COLO668 (cell line): ENCODE results near the gene LAP3.

ENCODE experiments used
- DNase-seq: peaks from one replicate; lab custom pipeline; 2025; ENCODE audit not compliant: unreplicated experiment; lab: John Stamatoyannopoulos, UW

Gene LAP3

DNA sequence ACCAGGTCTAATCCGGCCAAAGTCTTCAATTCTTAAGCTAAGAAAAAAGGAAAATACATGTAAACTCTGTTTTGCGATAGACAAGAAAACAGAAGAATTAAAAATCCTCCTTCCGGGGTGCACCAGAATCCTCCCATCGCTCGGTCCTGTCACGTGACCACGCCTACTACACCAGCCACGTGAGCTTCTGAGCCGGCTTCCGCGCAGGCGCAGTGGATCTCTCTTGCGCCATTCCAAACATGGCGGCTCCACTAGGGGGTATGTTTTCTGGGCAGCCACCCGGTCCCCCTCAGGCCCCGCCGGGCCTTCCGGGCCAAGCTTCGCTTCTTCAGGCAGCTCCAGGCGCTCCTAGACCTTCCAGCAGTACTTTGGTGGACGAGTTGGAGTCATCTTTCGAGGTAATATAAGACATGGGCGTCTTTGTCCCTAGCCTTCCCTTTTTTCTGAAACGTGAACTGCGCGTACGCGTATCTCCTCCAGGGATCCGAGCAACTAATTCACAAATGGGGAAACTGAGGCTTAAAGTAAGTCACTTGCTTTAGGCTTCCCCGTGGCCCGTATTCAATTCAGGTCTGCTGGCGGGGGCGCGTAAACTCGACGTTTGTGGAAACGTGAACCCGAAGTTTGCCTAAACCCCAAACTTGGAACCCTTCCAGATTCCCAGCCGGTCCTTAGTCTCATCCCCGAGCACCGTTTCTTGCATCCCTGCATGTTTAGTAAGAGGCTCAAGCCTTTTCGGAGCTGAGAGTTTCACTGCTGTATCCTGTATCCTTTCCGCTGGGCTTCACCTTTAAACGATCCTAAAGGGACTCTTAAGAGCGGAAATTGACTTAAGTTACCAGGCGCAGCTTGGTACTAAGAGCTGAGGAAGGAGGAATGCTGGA, 37.7 kb downstream of the LAP3 start, which contains the start of gene MED28:
MED28 (plus strand) TSS at position 226 of the 884 bp plus-strand sequence; CDS start at position 240, 14 bp downstream.
- DNase-seq = peak; percentile 95

DNA sequence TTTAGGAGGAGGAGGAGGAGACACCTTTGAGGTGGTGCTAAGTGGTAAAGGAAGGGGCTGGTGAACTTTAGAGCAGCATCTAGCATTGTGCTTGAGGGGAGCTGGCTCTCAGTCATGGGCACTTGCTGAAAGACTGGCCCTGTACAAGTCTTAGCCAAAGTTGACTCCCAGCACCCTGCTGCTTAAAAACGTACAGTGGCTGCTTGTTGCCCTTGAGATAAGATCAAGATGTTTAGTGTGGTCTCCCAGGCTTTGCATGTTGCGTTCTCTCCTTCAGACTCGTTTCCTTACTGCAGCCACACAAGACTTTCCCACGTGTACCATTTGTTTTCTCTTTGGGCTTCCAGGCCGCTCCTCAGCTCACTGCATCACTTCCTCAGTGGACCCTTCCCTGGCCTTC, 39.3 kb downstream of the LAP3 start:
- DNase-seq = no peak

DNA sequence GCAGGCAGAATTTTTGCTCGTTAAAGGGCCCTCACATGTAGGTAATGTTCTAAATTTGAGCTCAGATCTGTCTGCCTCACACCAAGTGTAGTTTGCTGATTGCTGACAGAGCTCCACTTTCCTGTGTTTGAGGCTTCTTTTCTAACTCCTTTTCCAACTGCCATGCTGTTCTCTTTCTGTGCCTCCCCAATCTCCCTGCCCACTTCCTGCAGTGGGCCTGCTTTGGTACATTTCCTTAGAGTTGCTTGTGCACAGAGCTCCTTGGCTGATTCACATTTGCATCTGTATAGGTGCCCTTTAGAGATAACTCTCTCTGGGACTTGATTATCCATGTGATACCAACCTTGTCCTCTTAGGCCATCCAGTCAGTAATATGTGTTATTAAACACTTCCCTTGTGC, 41.9 kb downstream of the LAP3 start:
- DNase-seq = no peak

GRCh38 chr4:17619416-17620105, 42.6 kb downstream of the LAP3 start:
- no peak for DNase-seq

DNA sequence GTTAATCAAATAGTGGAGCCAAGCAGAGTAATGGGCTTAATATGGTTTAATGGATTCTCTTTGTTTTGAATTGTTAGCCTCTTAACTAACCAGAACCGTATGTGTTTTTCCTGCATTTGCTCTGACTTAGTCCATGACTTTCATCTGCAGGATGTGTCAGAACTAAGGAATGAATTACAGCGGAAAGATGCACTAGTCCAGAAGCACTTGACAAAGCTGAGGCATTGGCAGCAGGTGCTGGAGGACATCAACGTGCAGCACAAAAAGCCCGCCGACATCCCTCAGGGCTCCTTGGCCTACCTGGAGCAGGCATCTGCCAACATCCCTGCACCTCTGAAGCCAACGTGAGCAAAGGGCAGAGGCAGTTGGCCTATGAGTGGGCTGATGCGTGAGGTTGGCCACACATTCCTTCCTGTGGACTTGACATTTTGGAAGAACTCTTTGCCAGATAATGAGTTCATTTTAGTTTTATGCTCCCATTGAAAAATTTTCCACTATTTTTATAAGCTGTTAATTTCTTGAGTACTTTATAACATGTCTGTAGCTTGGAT, 46.5 kb downstream of the LAP3 start:
- DNase-seq = no peak

- no peak for DNase-seq
Observed at GRCh38 chr4:17624821-17625220, 47.8 kb downstream of the LAP3 start.

GRCh38 chr4:17630228-17630627, 53.2 kb downstream of the LAP3 start:
- DNase-seq = no peak

DNA sequence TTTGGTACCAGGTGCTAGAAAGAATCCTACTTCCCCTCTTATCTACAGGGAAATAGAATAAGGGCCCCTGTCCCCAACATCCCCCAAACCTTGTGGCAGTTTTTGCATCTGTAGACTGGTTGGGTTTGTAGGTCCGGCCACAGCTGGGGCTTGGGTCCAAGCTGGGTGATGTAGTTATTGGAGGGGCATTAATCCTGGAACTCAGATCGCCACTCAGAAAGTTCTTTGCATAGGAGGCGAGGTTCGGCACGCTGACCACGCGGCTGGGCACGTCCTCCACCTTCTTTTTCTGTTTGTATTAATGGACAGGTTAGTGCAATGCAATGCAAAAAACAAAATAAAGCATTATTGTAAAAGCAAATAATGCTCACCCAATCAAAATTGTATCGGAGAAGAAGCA, 56.6 kb downstream of the LAP3 start:
- no peak for DNase-seq

DNA sequence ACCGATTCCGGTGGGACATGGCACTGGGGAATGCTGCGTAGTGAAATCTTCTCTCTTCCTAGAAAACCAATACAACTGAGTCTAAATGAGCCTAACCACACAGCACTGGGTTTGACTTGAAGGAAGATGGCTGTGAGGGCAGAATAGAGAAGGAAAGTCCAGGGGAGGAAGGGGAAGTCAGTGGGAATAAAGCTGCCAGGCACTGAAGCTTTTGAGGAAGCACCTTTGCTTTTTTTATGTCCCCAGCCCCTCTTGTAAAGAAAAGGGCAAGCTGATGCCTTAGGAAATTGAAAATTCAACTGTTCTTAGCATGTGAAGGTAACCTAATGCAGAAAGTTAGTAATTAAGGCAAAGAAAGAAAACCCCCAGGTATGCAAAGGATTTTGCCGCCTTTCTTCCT, 58.1 kb downstream of the LAP3 start:
- no peak for DNase-seq

GRCh38 chr4:17636341-17636695, 59.3 kb downstream of the LAP3 start:
- no peak for DNase-seq

DNA sequence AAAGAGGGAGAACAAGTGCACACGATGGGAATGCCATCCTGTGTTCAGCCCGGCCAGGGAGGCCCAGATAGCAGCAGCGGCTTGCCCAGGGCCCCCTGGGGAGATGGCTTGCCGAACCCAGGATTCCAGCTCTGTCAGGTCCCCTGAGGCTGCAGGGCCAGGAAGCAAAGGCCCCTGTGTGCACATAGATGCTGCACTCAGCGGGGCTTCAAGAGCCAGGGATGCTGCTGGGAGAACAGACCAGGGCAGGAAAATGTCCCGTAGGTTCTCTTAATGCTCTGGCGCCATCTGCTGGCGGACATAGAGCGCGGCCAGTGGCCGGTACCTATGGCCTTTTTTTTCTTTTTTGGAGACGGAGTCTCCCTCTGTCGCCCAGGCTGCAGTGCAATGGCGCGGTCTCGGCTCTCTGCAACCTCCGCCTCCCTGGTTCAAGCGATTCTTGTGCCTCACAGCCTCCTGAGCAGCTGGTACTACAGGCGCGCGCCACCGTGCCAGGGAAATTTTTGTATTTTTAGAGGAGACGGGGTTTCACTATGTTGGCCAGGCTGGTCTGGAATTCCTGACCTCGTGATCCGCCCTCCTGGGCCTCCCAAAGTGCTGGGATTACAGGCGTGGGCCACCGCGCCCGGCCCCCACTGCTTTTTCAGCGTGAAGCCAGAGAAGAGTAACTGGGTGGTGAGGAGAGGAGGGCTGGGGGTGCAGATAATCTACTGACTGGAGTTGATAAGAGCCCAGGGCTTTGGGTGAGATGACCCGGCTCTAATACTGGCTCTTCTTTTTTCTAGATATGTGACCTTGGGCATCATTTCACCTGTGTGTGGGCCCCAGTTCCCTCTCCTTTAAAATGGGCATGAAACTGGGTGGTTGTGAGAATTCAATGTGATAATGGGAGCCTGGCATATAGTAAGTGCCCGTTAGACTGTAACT, 60.0 kb downstream of the LAP3 start:
- DNase-seq = peak; percentile 72

DNA sequence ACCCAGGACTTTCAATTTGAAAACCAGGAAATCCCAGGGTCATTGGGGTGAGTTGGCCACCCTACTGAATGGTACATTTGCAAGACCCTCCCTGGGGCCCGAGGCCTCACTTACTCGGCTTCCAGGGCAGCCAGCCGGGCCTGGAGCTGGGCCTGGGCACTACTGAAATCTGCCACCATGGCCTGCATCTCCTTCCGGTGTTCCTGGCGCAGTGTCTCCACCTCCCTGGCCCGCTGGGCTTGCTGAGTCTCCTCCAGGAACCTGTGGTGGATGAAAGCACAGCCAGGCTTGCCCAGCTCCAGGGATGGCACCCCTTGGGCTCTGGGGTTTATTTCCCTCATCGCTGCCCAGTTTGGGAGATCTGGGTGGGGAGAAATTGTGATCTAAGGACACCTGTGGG, 62.1 kb downstream of the LAP3 start:
- DNase-seq = no peak

- no peak for DNase-seq
Observed at GRCh38 chr4:17642398-17642783, 65.4 kb downstream of the LAP3 start.

DNA sequence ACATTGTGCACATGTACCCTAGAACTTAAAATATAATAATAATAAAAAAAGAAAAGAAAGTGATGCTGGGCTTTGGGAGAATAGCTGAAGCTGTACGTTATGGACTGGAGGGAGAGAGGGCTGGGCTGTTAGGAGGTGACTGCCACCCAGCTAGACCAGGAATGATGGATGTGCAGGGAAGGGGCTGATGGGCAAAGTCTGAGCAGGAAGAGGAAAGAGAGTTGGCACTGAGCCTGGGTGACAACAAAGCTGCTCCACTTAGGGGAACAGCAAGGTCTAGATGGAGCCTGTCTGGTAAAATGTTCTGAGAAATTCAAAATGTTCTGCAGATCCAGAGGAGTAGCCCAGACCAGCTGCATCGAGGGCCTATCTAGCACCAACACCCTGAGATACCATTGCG, 69.7 kb downstream of the LAP3 start:
- peak; percentile 4 for DNase-seq

GRCh38 chr4:17647176-17647806, 70.3 kb downstream of the LAP3 start:
- DNase-seq = no peak

DNA sequence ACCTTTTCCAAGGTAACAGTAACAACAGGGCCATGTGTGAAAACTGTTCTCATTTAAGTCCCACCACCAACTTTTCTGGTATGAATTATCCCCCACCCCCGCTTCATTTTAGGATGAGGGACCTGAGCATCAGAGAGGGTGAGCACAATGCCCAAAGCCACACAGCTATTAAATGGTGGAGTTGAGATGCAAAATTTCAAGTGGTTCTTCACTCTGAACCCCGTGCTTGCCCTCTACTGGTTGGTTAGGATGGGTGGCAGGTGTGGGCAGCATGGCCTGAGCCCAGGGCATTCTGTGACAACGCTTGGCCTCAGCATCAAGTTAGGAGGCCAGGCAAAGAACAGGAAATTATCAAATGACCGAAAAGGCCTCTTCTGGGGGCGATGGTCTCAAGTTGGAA, 70.9 kb downstream of the LAP3 start:
- no peak for DNase-seq

- DNase-seq = no peak
Observed at GRCh38 chr4:17650406-17650805, 73.4 kb downstream of the LAP3 start.

GRCh38 chr4:17654701-17655100, 77.7 kb downstream of the LAP3 start:
- DNase-seq = no peak

DNA sequence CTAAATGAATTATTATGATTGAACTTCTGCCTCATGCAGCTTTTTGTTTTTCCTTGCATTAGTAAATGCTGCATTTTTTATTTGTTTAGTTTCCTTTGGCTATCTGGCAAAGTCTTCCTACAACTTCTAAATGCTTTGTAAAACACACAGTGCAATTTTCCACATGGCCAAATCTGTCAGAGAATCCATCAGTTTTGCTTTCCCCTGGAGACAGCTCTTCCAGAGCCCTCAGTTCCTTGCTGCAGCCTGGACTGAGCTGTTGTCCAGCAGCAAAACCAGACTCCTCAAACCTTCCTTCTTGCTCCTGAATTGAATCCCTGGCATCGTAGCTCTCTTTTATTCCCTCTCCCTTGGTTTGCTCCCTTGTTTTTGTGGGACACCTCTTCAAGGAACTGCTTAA, 80.1 kb downstream of the LAP3 start:
- DNase-seq = no peak
